Ovary (tissue), 9 donors: ENCODE results near the gene PPM1K. TPM values are rescaled to one million over a fixed set of nuclear protein-coding genes. Genes with fewer than 3 reads are reported as not detected.
"Not testable (repeated sequence)": the region's sequence is repeated elsewhere in the genome, so short reads cannot be mapped to it uniquely, and the experiment has no call there.

Source experiments
- DNase-seq, 5 donors: peaks; one replicate each; pipeline ENCODE4 v3.0.0-alpha.2; 2019 to 2020
- H3K27ac ChIP-seq, 2 donors: fragments of 200-600 bp; one replicate each; pipeline versions ENCODE4 v1.5.1 to v1.8.0; 2019 to 2022
- H3K27me3 ChIP-seq: fragments of 200-600 bp; one replicate; pipeline ENCODE4 v1.8.0; 2022
- H3K36me3 ChIP-seq: fragments of 200-600 bp; sonication (generic); one replicate; pipeline ENCODE4 v1.5.1; 2019
- H3K4me1 ChIP-seq: one replicate; pipeline ENCODE4 v1.8.1; 2013; ENCODE audit warnings: mild to moderate bottlenecking, moderate library complexity; ENCODE audit not compliant: insufficient read depth
- H3K4me3 ChIP-seq: fragments of 200-600 bp; sonication (generic); one replicate; pipeline ENCODE4 v1.5.1; 2017
- H3K9me3 ChIP-seq, 2 donors: fragments of 200-600 bp in 1 of 2; sonication (generic) in 1 of 2; one replicate each; pipeline versions ENCODE4 v1.5.1 to v1.8.1; 2013 to 2019; ENCODE audit warnings: mild to moderate bottlenecking in 1 of 2, moderate library complexity in 1 of 2
- CTCF ChIP-seq, 3 donors: fragments of 450-650 bp in 2 of 3; fragments of 200-600 bp in 1 of 3; IDR thresholded peaks; one replicate each; pipeline versions ENCODE4 v1.5.1 to v1.8.0; 2016 to 2022; ENCODE audit warnings: antibody characterized with exemption in 3 of 3, mild to moderate bottlenecking in 1 of 3
- EP300 ChIP-seq: sonication (generic); formaldehyde crosslinking; IDR thresholded peaks from one replicate; pipeline ENCODE4 v1.6.1; 2017; ENCODE audit warnings: antibody characterized with exemption
- POLR2A ChIP-seq: fragments of 450-650 bp; IDR thresholded peaks from one replicate; pipeline ENCODE4 v1.6.1; 2017; ENCODE audit warnings: antibody characterized with exemption, mild to moderate bottlenecking, moderate library complexity
- WGBS, 3 donors: extraction: QIAGEN DNeasy Blood & Tissue Kit in 1 of 3; methylation state at CpG; one replicate each; pipeline versions ENCODE4 v1.1.5 to v1.1.7; 2013 to 2017; 5-methylcytosine and 5-hydroxymethylcytosine counted together
- intact Hi-C, 4 donors: fragments of 100-400 bp; cut with DNase I; formaldehyde crosslinking; loops; one replicate each; pipeline versions ENCODE4 v1.11.0 to v1.15.1; 2022 to 2023
- polyA plus RNA-seq, 2 donors: library from polyadenylated mRNA; stranded (reverse); fragments of 200-250 nt in 1 of 2; fragments of 350-450 nt in 1 of 2; fragmentation: Illumina TruSeq in 1 of 2; extraction: RNeasy Lipid Tissue Mini Kit (QIAGEN cat#74804) in 1 of 2; gene quantifications; one replicate each; pipeline ENCODE4 v1.2.3, GENCODE V29; 2013 to 2014
- total RNA-seq, 7 donors: library from RNA; depleted of rRNA in 2 of 7; stranded (reverse); fragments of >200 nt in 2 of 7; fragmentation: NEBNext Ultra II Directional in 3 of 7; extraction: Animal tissue kit (Norgen Biotek cat#: 25700) in 3 of 7; gene quantifications; one replicate each; pipeline versions ENCODE4 v1.1.0 to v1.2.4, GENCODE V29; 2016 to 2023
- donor health status: DM: no; HTN: no; CAD: no; lungs with moderate emphysema.
- donor health status: DM: no; HTN: no; CAD: no.
- donor health status: Bipolar disorder and iron deficiency.
- donor health status: DM: yes; HTN: yes; CAD: no.
- donor health status: DM: no; HTN: no; CAD: no.
- donor health status: DM: yes; HTN: yes; CAD: no.

The PPM1K gene
- total and polyA plus RNA-seq, 9 donors = 33.6 to 111 (median 50.5) TPM

GRCh38 chr4:88320224-88320779 is 35.9 kb upstream of the PPM1K start:
- TF ChIP-seq EP300 (no peak), POLR2A (no peak), CTCF (IDR thresholded peaks at IDR 0.05) (no peak)
- no peaks in the 10 kb centered on the region for H3K9me3 ChIP-seq
- DNase-seq = no peak
- no peaks in the 10 kb centered on the region for H3K27me3 ChIP-seq
- H3K36me3 ChIP-seq = no peaks in the 10 kb centered on the region
- no peak overlapping the region for H3K4me3 ChIP-seq
- intact Hi-C loops = no loop called here
- 50 to 70% (median 59%) methylated on average over 1 of the region's 1 CpG for WGBS, 3 donors
- H3K4me1 ChIP-seq = peaks cover 4% of the 10 kb centered on the region
- peak overlapping the region in 1 of 2 donors; percentile 35 for H3K27ac ChIP-seq

DNA sequence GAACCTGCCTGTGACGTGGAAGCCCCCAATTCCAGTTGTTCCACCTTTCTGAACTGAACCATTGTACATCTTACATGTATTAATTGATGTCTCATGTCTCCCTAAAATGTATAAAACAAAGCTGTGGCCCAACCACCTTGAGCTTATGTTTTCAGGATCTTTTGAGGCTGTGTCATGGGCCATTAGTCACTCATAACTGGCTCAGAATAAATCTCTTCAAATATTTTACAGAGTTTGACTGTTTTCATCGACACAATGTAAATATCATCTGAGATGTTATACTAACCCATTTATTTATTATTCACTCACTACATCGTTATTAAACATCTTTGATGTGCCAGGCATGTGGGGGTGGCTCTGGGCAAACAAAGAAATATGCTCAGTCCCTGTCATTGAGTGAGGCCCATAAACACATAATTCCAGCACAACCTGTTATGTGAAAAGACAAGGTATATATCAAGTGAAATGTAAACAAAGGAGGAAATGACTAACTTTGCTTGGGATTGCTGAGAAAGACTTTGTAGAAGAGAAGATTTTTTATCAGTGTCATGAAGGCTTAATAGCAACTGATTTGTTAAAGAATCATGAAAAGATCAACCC is 34.5 kb upstream of the PPM1K start:
- intact Hi-C loops = no loop called here

DNA sequence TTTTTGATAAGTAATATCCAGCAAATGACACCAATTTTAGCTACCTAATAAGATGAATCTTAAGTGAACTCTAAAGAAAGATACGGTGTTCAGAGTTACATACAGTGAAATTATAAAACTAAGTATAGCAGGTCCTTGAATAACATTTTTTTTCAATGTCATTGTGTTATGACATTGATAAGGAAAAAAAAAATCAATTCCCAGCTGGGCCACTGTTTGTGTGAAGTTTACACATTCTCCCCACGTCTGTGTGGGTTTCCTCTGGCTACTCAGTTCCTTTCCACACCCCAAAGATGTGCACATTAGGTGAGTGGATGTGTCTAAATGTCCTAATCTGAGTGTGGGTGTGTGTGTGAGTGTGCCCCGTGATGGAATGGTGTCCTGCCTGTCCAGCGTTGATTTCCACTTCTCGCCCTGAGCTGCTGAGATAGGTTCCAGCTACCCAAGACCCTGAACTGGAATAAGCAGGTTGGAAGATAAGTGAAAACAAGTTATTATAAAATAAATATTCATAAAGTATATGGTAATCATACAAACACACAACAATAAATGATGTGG is 31.2 kb upstream of the PPM1K start:
- DNase-seq = no peak
- intact Hi-C loops = no loop called here
- Histone ChIP-seq H3K4me1 (peaks cover 2% of the 10 kb centered on the region), H3K36me3 (no peaks in the 10 kb centered on the region), H3K27me3 (no peaks in the 10 kb centered on the region), H3K9me3 (no peaks in the 10 kb centered on the region), H3K27ac (no peak overlapping the region), H3K4me3 (no peak overlapping the region)
- TF ChIP-seq CTCF (IDR thresholded peaks at IDR 0.05) = no peak
- TF ChIP-seq POLR2A = no peak
- TF ChIP-seq EP300 = no peak
- 64 to 82% (median 69%) methylated on average over 5 of the region's 5 CpGs for WGBS, 3 donors

More for the DNA sequence above, 34.5 kb upstream of the PPM1K start:
- no peak overlapping the region for H3K27ac ChIP-seq
- no peak for DNase-seq
- no peaks in the 10 kb centered on the region for H3K36me3 ChIP-seq
- H3K4me3 ChIP-seq = no peak overlapping the region
- no peaks in the 10 kb centered on the region for H3K9me3 ChIP-seq
- 75 to 82% (median 81%) methylated on average over 3 of the region's 3 CpGs for WGBS, 3 donors
- H3K27me3 ChIP-seq = no peaks in the 10 kb centered on the region
- TF ChIP-seq POLR2A (no peak), EP300 (no peak), CTCF (IDR thresholded peaks at IDR 0.05) (no peak)
- peaks cover 4% of the 10 kb centered on the region for H3K4me1 ChIP-seq

- 95 to 97% (median 97%) methylated on average over 18 to 23 of the region's 23 CpGs for WGBS, 3 donors
- H3K4me3 ChIP-seq, H3K9me3 ChIP-seq, DNase-seq, H3K36me3 ChIP-seq, intact Hi-C loops, H3K27ac ChIP-seq, H3K4me1 ChIP-seq, H3K27me3 ChIP-seq: not testable (repeated sequence)
Observed at GRCh38 chr4:88313088-88313624, 28.8 kb upstream of the PPM1K start.

- H3K9me3 ChIP-seq = no peaks in the 10 kb centered on the region
- no peak for DNase-seq
- no peak overlapping the region for H3K27ac ChIP-seq
- no peak overlapping the region for H3K4me3 ChIP-seq
- intact Hi-C loops = no loop called here
- 9 to 31% (median 28%) methylated on average over 1 of the region's 1 CpG for WGBS, 3 donors
- no peak for TF ChIP-seq CTCF (IDR thresholded peaks at IDR 0.05)
- TF ChIP-seq POLR2A = no peak
- no peak for TF ChIP-seq EP300
- H3K4me1 ChIP-seq = no peaks in the 10 kb centered on the region
- no peaks in the 10 kb centered on the region for H3K36me3 ChIP-seq
- H3K27me3 ChIP-seq = no peaks in the 10 kb centered on the region
Observed at GRCh38 chr4:88308587-88308986, 24.2 kb upstream of the PPM1K start.
